GM12878 (cell line): ENCODE data around the gene LMTK2.

Experiments used
- ATF7 ChIP-seq: fragments of 450-650 bp; IDR thresholded peaks from 2 replicates; pipeline ENCODE4 v1.6.1; 2016; ENCODE audit warnings: low read depth, mild to moderate bottlenecking
- CHD4 ChIP-seq: fragments of 200-600 bp; sonication (generic); IDR thresholded peaks from 2 replicates; pipeline ENCODE4 v1.6.1; 2016; ENCODE audit warnings: mild to moderate bottlenecking
- ESRRA ChIP-seq: IDR thresholded peaks from 2 replicates; pipeline ENCODE4 v1.6.1; 2012; ENCODE audit warnings: mild to moderate bottlenecking, low read length, improper control_type of control experiment
- POLR2A ChIP-seq: IDR thresholded peaks from 2 replicates; pipeline ENCODE4 v1.6.1; 2011; ENCODE audit warnings: low read depth, mild to moderate bottlenecking, low read length
- RFX5 ChIP-seq: IDR thresholded peaks from 2 replicates; pipeline ENCODE4 v1.6.1; 2011; ENCODE audit warnings: low read depth, low read length, improper control_type of control experiment
- SUPT20H ChIP-seq: IDR thresholded peaks from 2 replicates; pipeline ENCODE4 v1.6.1; 2011; ENCODE audit warnings: low read depth, mild to moderate bottlenecking, low read length, moderate library complexity, borderline replicate concordance; ENCODE audit not compliant: control insufficient read depth

GRCh38 chr7:98256431-98256830, 149.8 kb downstream of the LMTK2 start:
- TF ChIP-seq ATF7: no peak
- TF ChIP-seq POLR2A: no peak
- TF ChIP-seq CHD4: no peak
- no peak for TF ChIP-seq RFX5
- TF ChIP-seq SUPT20H: no peak
- no peak for TF ChIP-seq ESRRA
